NCI-H1417 treated with DMSO at 0.1 percent for 48 hours (cell line): ENCODE data around the gene TH.
A peak's percentile ranks its signal among the peaks of the same experiment; 100 is the strongest.
"Not testable (repeated sequence)": the region's sequence is repeated elsewhere in the genome, so short reads cannot be mapped to it uniquely, and the experiment has no call there.

Source experiments
- DNase-seq: peaks from one replicate; lab custom pipeline; 2025; lab: John Stamatoyannopoulos, UW

Gene TH

DNA sequence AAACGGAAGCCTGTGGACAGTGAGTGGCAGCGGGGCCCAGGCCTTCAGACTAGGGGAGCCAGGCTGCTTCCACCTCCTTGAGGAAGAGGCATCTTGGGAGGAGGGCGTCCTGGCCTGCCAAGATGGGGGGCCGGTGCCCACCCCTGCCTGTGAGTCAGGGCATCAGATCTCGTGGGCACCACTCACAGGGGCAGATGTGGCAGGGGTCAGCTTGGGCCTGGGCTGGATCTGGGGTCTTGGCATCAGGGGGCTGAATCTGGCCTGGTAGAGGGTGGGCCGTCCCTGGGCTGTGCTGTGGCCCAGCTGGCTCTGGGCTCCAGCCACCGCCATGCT lies 24.1 kb upstream of the TH start:
- no peak for DNase-seq

DNA sequence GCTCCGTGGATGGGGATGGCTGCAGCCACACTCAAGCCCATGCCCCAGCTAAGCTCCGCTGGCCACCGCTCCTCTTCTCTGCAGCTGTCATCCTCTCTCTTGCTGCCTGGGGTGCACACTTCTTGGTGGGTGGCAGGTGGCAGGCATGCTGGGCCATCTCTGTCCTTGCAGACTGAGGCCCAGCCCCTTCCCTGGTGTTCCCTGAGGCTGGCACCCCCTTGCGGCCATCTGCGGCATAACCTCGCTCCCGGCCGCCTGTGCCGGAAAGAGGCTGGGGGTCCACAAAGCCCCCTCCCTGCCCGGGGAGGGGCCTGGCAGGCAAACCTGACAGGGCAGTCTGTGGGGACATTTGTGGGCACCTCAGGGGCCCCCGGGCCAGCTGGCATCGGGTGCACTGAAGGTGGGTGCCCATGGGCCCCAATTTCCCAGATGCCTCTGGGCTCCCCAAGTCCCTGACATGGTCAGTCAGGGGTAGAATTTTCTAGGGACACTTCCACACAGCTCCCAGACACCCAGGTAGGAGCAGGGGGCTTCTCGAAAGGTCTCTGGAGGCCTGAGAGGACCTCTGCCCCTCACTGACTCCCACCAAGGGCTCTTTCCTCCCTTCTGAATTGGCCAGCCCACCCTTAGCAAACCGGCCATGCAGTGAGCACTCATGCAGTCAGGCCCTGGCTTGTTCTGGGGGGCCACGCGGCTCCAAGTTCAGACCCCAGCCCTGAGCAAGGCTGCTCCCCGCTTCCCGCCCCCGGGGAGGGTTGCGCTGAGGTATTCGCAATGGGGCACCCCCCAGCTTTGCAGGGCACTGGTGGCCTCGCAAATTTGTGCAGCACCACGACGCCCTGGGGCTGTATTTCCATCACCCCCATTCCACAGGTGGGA lies 23.5 kb upstream of the TH start:
- no peak for DNase-seq

DNA sequence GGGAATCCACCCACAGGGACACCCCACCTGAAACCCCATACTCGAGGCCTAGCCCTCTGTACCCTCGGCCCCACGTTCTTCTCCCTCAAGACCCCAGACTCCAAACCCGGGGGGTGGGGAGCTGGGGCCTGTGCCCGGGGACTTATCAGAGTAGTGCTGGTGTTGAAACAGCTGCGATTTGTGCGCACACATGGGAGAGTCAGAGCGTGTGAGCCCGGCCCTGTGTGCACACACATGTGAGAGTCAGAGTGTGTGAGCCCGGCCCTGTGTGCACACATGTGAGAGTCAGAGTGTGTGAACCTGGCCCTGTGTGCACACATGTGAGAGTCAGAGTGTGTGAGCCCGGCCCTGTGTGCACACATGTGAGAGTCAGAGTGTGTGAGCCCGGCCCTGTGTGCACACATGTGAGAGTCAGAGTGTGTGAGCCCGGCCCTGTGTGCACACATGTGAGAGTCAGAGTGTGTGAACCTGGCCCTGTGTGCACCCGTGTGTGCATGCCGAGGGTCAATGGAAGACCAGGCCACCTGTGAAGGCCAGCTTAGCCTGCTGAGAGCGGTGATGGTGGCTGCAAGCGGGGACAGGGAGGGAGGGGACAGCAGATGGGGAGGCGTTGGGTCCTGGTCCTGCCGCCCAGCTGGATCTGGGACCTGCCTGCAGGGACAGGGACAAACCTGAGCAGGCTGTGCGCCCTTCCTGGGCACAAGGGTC lies 22.4 kb upstream of the TH start:
- DNase-seq = not testable (repeated sequence)

GRCh38 chr11:2193099-2193887 lies 21.7 kb upstream of the TH start:
- no peak for DNase-seq

- DNase-seq = no peak
Measured at GRCh38 chr11:2192435-2192834, 20.8 kb upstream of the TH start.

DNA sequence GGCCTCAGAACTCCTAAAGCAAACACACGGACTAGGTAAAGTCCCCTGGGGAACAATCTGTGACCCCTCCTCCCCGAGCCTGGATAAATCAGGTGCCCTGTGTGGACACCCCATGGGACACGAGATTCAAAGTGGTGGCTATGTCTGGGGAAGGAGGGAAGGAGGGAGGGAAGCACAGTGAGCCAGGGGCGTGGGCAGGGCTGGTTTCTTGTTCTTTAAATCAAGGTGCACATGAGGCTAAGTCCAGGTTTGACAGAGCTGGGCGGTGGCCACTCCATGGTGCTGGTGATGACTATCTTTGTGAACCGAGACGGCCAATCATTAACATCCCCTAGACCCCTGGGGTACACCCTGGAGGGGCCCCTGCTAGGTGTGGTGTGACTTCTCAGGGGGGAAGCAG lies 20.3 kb upstream of the TH start:
- DNase-seq = no peak

- peak; percentile 90 for DNase-seq
Measured at GRCh38 chr11:2190657-2191471, 19.2 kb upstream of the TH start.

DNA sequence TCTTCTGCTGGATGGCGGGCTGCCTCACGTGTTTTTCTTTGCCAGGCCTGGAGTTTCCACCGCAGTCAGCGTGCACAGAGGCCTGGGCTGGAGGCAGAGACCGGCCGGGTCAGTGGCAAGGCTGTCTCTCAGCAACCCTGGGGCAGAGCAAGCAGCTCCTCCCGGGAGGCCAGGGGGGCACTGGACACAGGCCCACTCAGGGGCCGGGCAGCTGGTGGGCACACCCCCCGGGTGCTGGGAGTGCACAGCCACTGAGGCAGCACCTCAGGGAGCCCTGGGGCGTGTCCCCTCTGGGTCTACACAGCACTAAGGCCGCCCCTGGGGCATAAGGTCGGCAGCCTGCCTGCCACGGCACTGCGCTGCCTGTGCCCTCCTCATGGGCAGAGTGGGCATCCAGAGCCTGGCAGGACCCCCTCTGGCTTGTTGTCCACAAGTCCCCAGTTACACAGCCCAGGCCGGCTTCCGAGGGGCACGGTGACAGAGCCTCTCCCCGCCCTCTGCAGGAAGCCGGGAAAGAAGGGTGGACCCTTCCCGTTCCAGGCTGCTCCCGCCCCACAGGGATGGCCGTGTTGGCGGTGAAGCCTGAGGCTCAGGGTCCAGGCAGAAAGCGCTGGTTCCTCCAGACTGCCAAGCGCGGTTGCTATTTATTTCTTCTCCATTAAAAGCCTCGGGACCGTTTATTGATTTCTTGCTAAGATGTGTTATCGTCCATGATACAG lies 18.5 kb upstream of the TH start:
- no peak for DNase-seq

DNA sequence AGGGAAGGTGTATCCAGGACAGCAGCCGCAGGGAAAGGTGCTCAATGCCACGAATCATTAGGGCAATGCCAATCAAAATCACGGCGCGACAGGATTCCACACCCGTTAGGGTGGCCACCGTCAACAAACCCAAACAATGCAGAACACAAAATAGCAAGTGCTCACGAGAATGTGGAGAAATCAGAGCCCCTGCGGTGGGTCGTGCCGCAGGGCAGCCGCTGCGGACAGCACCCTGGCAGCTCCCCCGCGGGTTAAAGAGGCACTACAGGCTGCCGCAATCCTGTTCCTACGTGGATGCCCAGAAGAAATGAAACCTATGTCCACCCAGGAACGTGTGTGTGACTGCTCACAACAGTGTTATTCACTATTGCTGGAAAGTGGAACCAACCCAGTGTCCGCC lies 17.1 kb upstream of the TH start:
- DNase-seq = no peak

GRCh38 chr11:2187280-2187707 lies 15.7 kb upstream of the TH start:
- no peak for DNase-seq

DNA sequence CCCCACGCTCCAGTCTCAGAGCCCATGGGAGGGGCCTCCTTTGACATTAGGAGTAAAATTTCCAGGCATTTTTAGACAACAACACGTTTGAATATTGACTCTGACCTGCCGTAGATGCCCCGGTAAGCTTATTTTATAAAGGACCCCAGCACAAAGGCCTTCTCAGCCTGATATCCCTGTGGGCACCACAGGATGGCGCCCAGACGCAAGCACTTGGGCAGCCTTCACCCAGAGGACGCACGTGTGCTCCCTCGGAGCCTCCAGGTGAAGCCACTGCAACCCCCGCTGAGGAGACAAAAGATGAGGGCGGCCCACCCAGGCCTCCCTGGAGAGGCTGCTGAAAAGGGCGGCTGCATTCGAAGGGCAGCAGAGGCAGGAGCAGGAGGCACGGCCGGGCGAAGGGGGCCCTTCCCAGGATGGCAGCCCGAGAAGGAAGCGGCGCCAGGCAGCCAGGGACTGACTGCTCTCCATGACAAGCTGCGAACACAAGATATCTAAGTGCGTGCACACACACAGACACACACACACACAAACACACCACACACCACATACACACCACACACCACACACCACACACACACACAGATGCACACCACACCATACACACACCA lies 15.2 kb upstream of the TH start:
- DNase-seq = peak; percentile 52

DNA sequence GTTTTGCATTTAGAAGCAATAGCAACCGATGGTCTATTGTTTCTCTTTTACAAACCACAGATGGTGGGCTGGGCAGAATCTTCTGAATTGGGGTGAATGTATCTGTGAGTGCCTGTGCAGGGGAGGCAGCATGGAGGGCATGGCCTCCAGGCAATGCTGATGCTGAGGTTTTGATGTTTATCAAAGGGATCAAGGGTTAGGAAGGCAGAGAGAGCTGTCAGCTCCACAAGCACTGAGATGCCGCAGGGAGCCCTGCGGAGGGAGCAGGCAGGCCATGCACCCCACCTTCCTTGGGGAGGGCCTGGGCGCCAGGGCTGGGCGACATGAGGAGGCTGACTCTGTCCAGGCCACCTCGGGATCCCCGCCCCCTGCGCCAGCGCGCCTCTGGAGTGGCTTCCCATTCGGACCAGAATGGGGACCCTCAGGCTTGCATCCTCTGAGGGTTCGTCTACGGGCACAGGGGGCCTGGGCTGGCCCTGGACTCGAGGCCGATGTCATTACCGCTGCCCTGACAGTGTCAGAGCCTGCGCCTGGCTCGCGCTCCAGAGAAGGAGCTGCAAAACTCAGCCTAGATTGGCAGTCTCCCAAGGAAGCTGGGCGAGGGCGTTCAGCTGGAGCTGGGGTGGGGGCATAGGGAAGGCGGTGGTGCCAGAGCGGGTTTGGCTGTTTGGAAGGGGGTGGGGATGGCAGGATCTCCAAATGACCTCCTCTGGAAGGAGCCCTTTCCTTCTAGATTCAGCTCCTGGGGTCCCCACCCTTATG lies 13.9 kb upstream of the TH start:
- DNase-seq = no peak

GRCh38 chr11:2182692-2183474 lies 11.3 kb upstream of the TH start:
- DNase-seq = no peak

- no peak for DNase-seq
Measured at GRCh38 chr11:2182075-2182474, 10.5 kb upstream of the TH start.

DNA sequence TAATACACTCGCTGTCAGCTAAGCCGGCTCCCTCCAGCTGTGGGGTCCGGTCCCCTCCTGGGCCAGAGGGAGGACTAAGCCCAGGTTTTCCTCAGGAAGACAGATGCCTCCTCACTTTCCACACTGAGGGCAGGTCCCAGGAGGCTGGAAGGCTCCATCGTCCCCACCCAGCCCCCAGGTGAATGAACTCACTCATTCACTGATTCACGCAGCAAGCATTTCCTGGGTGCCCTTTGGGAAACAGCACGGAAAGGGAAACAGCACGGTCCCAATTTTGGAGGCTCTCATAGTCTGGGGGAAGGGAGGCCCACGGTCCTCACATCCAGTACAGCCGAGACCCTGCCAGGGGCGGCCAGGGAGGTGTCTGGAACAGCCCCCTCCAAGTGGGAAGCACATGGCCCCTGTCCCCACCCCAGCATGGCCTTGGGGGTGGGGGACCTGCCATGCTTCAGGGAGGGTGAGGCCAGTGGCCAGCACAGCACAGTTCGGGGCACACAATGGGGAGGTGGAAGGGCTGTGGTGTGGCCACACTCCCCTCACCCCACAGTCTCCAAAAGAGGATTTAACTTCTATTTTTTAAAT lies 9.3 kb upstream of the TH start:
- no peak for DNase-seq

DNA sequence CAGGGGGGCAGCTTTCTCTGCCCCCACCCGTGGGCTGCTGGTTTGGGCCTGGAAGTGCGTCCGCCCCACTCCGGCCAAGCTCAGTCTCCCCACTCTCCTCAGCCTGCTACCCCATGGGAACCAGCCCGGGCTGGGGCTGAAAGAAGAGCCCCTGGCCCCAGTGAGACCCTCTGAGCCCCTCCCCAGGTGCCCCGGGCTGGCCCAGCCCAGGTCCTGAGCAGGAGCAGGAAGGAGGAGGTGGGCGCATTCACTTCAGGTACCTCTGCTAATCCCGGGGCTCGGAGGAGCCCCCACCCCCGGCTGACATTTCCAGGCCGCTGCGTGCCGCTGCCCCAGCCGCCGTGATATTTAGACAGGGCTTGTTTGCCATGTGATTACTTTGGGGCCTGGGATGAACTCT lies 8.7 kb upstream of the TH start:
- DNase-seq = no peak

DNA sequence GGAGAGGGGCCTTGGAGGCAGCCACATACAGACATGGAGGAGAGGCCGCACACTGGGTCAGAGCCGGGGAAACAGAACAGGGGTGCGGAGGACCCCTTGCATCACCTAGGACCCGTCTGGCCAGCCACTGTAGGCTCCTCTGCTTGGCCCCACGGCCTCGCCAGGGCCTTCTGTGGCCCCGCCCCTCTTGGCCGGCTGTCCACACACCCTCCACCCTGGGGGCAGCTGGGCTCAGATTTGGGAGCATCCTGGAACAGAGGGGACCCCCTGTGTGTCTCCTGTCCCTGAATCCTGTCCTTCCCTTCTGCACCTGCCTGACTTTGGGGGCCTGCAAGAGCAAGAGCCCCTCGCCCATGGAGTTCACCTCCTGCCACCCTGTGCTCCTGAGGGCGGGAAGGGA lies 7.9 kb upstream of the TH start:
- no peak for DNase-seq

GRCh38 chr11:2178906-2179494 lies 7.4 kb upstream of the TH start:
- DNase-seq = no peak
